ENCODE data around the gene IDE.

DNA sequence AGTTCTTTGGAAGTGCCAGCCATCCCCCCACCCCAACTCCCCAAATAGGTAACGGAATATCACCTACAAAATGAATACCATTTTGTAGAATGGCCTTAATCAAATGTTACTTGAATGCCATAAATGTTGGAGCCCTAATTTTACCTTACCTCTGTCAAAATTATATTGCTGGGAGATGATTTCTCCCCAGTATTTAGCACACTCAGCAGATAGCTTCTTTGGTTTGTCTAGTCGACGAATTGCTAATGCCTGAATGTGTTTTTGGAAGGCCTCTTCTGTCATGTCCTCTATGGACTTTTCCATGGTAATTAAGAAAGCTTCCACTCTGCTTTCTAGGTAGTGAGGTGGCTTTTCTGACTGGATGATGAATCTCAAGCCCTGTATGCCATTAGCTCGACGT lies 110.3 kb downstream of the IDE start:
- TF ChIP-seq, protein P1, sequence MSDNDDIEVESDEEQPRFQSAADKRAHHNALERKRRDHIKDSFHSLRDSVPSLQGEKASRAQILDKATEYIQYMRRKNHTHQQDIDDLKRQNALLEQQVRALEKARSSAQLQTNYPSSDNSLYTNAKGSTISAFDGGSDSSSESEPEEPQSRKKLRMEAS (IDR thresholded peaks at IDR 0.05) = no peak
- no peak for TF ChIP-seq ZNF629 (CRISPR knock-in tag; conservative IDR thresholded peaks at IDR 0.05)
- TF ChIP-seq ZNF121 (CRISPR knock-in tag; IDR thresholded peaks at IDR 0.05) = no peak
- TF ChIP-seq RFX1 (IDR thresholded peaks at IDR 0.05) = no peak
- TF ChIP-seq SMARCC2 (IDR thresholded peaks at IDR 0.05) = no peak
- TF ChIP-seq SOX5 (CRISPR knock-in tag; IDR thresholded peaks at IDR 0.05; ENCODE audit: borderline replicate concordance) = no peak
- TF ChIP-seq, protein P2, sequence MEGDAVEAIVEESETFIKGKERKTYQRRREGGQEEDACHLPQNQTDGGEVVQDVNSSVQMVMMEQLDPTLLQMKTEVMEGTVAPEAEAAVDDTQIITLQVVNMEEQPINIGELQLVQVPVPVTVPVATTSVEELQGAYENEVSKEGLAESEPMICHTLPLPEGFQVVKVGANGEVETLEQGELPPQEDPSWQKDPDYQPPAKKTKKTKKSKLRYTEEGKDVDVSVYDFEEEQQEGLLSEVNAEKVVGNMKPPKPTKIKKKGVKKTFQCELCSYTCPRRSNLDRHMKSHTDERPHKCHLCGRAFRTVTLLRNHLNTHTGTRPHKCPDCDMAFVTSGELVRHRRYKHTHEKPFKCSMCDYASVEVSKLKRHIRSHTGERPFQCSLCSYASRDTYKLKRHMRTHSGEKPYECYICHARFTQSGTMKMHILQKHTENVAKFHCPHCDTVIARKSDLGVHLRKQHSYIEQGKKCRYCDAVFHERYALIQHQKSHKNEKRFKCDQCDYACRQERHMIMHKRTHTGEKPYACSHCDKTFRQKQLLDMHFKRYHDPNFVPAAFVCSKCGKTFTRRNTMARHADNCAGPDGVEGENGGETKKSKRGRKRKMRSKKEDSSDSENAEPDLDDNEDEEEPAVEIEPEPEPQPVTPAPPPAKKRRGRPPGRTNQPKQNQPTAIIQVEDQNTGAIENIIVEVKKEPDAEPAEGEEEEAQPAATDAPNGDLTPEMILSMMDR (CRISPR knock-in tag; IDR thresholded peaks at IDR 0.05) = no peak
- no peak for TF ChIP-seq CCDC6 (CRISPR knock-in tag; IDR thresholded peaks at IDR 0.05)
- TF ChIP-seq NFIC (IDR thresholded peaks at IDR 0.05; ENCODE audit: low read length) = no peak
- no peak for TF ChIP-seq ZSCAN9 (CRISPR knock-in tag; IDR thresholded peaks at IDR 0.05; ENCODE audit: borderline replicate concordance)
- no peak for TF ChIP-seq ZBTB40 (IDR thresholded peaks at IDR 0.05)
- TF ChIP-seq ZBTB40 (CRISPR knock-in tag; IDR thresholded peaks at IDR 0.05) = no peak
- TF ChIP-seq HDAC2 (CRISPR knock-in tag; IDR thresholded peaks at IDR 0.05) = no peak
- TF ChIP-seq, protein P3, sequence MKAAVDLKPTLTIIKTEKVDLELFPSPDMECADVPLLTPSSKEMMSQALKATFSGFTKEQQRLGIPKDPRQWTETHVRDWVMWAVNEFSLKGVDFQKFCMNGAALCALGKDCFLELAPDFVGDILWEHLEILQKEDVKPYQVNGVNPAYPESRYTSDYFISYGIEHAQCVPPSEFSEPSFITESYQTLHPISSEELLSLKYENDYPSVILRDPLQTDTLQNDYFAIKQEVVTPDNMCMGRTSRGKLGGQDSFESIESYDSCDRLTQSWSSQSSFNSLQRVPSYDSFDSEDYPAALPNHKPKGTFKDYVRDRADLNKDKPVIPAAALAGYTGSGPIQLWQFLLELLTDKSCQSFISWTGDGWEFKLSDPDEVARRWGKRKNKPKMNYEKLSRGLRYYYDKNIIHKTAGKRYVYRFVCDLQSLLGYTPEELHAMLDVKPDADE (CRISPR knock-in tag; IDR thresholded peaks at IDR 0.05) = no peak
- no peak for TF ChIP-seq ZNF556 (CRISPR knock-in tag; IDR thresholded peaks at IDR 0.05; ENCODE audit: borderline replicate concordance)

Data from HepG2 (cell line).